Measurements from ENCODE around the gene CPN2. TPM values are rescaled to one million over a fixed set of nuclear protein-coding genes. Genes with fewer than 3 reads are reported as not detected.

CPN2 gene
- total RNA-seq, 1 experiment from 2014 or later = 0.09 TPM

- no peaks in the 10 kb centered on the region for H3K9me3 Mint-ChIP-seq
- no peak overlapping the region for H3K4me3 Mint-ChIP-seq
- ATAC-seq (no peak), DNase-seq (ENCODE audit: low spot score) (no peak)
- no peak for TF ChIP-seq MAX (CRISPR knock-in tag; IDR thresholded peaks at IDR 0.05)
- no peak for TF ChIP-seq SP1 (CRISPR knock-in tag; conservative IDR thresholded peaks at IDR 0.05)
- no peak for TF ChIP-seq NFYB (CRISPR knock-in tag; conservative IDR thresholded peaks at IDR 0.05; ENCODE audit: low read depth)
- TF ChIP-seq ZNF671 (CRISPR knock-in tag; IDR thresholded peaks at IDR 0.05) = no peak
- TF ChIP-seq ZNF281 (CRISPR knock-in tag; IDR thresholded peaks at IDR 0.05) = no peak
- no peak for TF ChIP-seq TP53 (CRISPR knock-in tag; IDR thresholded peaks at IDR 0.05)
- peaks cover 24% of the 10 kb centered on the region for H3K27me3 Mint-ChIP-seq (ENCODE audit: low read depth)
- POLR2A ChIA-PET = no interaction called here
- CTCF ChIA-PET = interaction anchor here (0.9 to 1.7 kb wide), 4 partner anchors 13 to 208 kb away, joined by 3 to 4 read pairs (median 3); no protein-coding TSS in a partner anchor
- no peaks in the 10 kb centered on the region for H3K36me3 Mint-ChIP-seq
- no peak overlapping the region for H3K27ac Mint-ChIP-seq
- H3K4me1 Mint-ChIP-seq = no peaks in the 10 kb centered on the region
These were observed 4.5 kb downstream of the CPN2 start for GRCh38 chr3:194346621-194347020.

GRCh38 chr3:194346035-194346434 lies 5.1 kb downstream of the CPN2 start:
- no peak overlapping the region for H3K27ac Mint-ChIP-seq
- POLR2A ChIA-PET = no interaction called here

More at GRCh38 chr3:194346035-194346434, 5.1 kb downstream of the CPN2 start:
- TF ChIP-seq IRF1 (CRISPR knock-in tag; IDR thresholded peaks at IDR 0.05) (no peak), E2F5 (CRISPR knock-in tag; IDR thresholded peaks at IDR 0.05) (no peak), NFYB (CRISPR knock-in tag; conservative IDR thresholded peaks at IDR 0.05; ENCODE audit: low read depth) (no peak), ZNF219 (CRISPR knock-in tag; IDR thresholded peaks at IDR 0.05; ENCODE audit: borderline replicate concordance) (no peak), ZNF317 (CRISPR knock-in tag; IDR thresholded peaks at IDR 0.05; ENCODE audit: borderline replicate concordance, low read depth) (no peak), TEAD1 (CRISPR knock-in tag; IDR thresholded peaks at IDR 0.05) (no peak), MXD4 (CRISPR knock-in tag; IDR thresholded peaks at IDR 0.05; ENCODE audit: borderline replicate concordance) (no peak), MAX (CRISPR knock-in tag; IDR thresholded peaks at IDR 0.05) (no peak), ZNF532 (CRISPR knock-in tag; IDR thresholded peaks at IDR 0.05; ENCODE audit: borderline replicate concordance) (no peak), ESRRA (CRISPR knock-in tag; IDR thresholded peaks at IDR 0.05; ENCODE audit: borderline replicate concordance) (no peak), IRF2 (CRISPR knock-in tag; IDR thresholded peaks at IDR 0.05; ENCODE audit: borderline replicate concordance, low read depth) (no peak), ZNF416 (CRISPR knock-in tag; IDR thresholded peaks at IDR 0.05) (no peak)
- Mint-ChIP-seq H3K27me3 (ENCODE audit: low read depth) (peaks cover 30% of the 10 kb centered on the region), H3K9me3 (no peaks in the 10 kb centered on the region), H3K4me1 (peaks cover 5% of the 10 kb centered on the region), H3K36me3 (no peaks in the 10 kb centered on the region), H3K4me3 (no peak overlapping the region)
- CTCF ChIA-PET = interaction anchor here (1.3 to 1.7 kb wide), 3 partner anchors 25 to 209 kb away, joined by 3 to 4 read pairs (median 3); no protein-coding TSS in a partner anchor
- DNase-seq (ENCODE audit: low spot score) (no peak), ATAC-seq (no peak)

Measured in WTC11 (cell line).